K562 (cell line): ENCODE results near the gene MDH2. TPM values are rescaled to one million over a fixed set of nuclear protein-coding genes. Genes with fewer than 3 reads are reported as not detected.

Source experiments
- ARNT ChIP-seq, 2 experiments: fragments of 450-650 bp; IDR thresholded peaks; 2 replicates each; pipeline ENCODE4 v1.6.1; 2016; ENCODE audit warnings: mild to moderate bottlenecking in 1 of 2
- BRCA1 ChIP-seq, 2 experiments: fragments of 450-650 bp in 1 of 2; sonication (generic) in 1 of 2; formaldehyde crosslinking in 1 of 2; IDR thresholded peaks; 2 replicates each; pipeline versions ENCODE4 v1.5.0 to v1.6.1; 2017 to 2020; ENCODE audit warnings: mild to moderate bottlenecking in 1 of 2, missing genetic modification reagents in 1 of 2
- CAMTA2 ChIP-seq: fragments of 250-450 bp; sonication (Bioruptor Pico); conservative IDR thresholded peaks from 2 replicates; pipeline ENCODE4 v1.5.1; 2022
- FOXJ3 ChIP-seq: sonication (generic); formaldehyde crosslinking; IDR thresholded peaks from 2 replicates; pipeline ENCODE4 v1.4.0; 2020; ENCODE audit warnings: mild to moderate bottlenecking, missing genetic modification reagents
- HDAC8 ChIP-seq: fragments of 450-650 bp; IDR thresholded peaks from 2 replicates; pipeline ENCODE4 v1.6.1; 2016; ENCODE audit warnings: mild to moderate bottlenecking, missing genetic modification characterization, moderate library complexity, missing compliant biosample characterization
- MTA3 ChIP-seq: fragments of 450-650 bp; formaldehyde crosslinking; IDR thresholded peaks from 2 replicates; pipeline ENCODE4 v1.6.1; 2017; ENCODE audit warnings: mild to moderate bottlenecking, borderline replicate concordance
- NCOA6 ChIP-seq: fragments of 450-650 bp; IDR thresholded peaks from 2 replicates; pipeline ENCODE4 v1.6.1; 2017; ENCODE audit warnings: mild to moderate bottlenecking
- POLR2A ChIP-seq: fragments of 450-650 bp; conservative IDR thresholded peaks from 2 replicates; pipeline ENCODE4 v1.6.1; 2016
- TCF7 ChIP-seq: sonication (generic); IDR thresholded peaks from 2 replicates; pipeline ENCODE4 v1.6.1; 2016; ENCODE audit warnings: antibody characterized with exemption, borderline replicate concordance
- ZNF766 ChIP-seq: fragments of 200-800 bp; sonication (Bioruptor generic); conservative IDR thresholded peaks from 2 replicates; pipeline ENCODE4 v1.6.1; 2016; ENCODE audit warnings: missing genetic modification characterization, missing compliant biosample characterization
- polyA plus RNA-seq, 8 experiments: library from polyadenylated mRNA; depleted of rRNA in 4 of 8; stranded (reverse) in 5 of 8; unstranded in 3 of 8; fragments of >200 nt; fragmentation: Nextera tagmentation in 2 of 8; fragmentation: Illumina TruSeq in 1 of 8; extraction: Ambion mirVana in 2 of 8; extraction: Trizol in 1 of 8; gene quantifications; 2 replicates each; pipeline versions ENCODE4 v1.2.1 to v1.2.3, GENCODE V29; 2011 to 2014; ENCODE audit warnings: inconsistent platforms in 1 of 8, missing spikeins in 1 of 8
- total RNA-seq, 7 experiments: library from RNA; depleted of rRNA in 6 of 7; stranded (reverse); fragments of >200 nt in 6 of 7; fragmentation: Illumina TruSeq in 2 of 7; extraction: Trizol in 2 of 7; gene quantifications; 2 replicates each; pipeline versions ENCODE4 v1.2.1 to v1.2.3, GENCODE V29; 2011 to 2021; ENCODE audit warnings: low replicate concordance in 1 of 7
- TF ChIP-seq, protein P1 (sequence below): sonication (generic); formaldehyde crosslinking; IDR thresholded peaks from 2 replicates; pipeline ENCODE4 v1.8.0; 2023; ENCODE audit warnings: mild to moderate bottlenecking, missing genetic modification reagents
- TF ChIP-seq, protein P2 (sequence below): sonication (generic); formaldehyde crosslinking; IDR thresholded peaks from 2 replicates; pipeline ENCODE4 v1.8.1; 2023; ENCODE audit warnings: mild to moderate bottlenecking, missing genetic modification reagents, moderate library complexity
- TF ChIP-seq, protein P3 (sequence below): fragments of 450-650 bp; IDR thresholded peaks from 2 replicates; pipeline ENCODE4 v1.6.1; 2016
- TF ChIP-seq, protein P4 (sequence below): fragments of 250-450 bp; sonication (Bioruptor Pico); IDR thresholded peaks from 2 replicates; pipeline ENCODE4 v1.4.0; 2020; ENCODE audit warnings: borderline replicate concordance
- TF ChIP-seq, protein P5 (sequence below): fragments of 450-650 bp; formaldehyde crosslinking; IDR thresholded peaks from 2 replicates; pipeline ENCODE4 v1.4.0; 2020; ENCODE audit warnings: mild to moderate bottlenecking, mixed read lengths
- TF ChIP-seq, protein P6 (sequence below), 2 experiments: fragments of 450-650 bp; IDR thresholded peaks; 2 replicates each; pipeline ENCODE4 v1.6.1; 2016

MDH2 gene
- total and polyA plus RNA-seq, 9 of the 15 experiments (the other 6 are each of a cell fraction or from before 2014, with no cell fraction given): 106 to 701 (median 242) TPM

DNA sequence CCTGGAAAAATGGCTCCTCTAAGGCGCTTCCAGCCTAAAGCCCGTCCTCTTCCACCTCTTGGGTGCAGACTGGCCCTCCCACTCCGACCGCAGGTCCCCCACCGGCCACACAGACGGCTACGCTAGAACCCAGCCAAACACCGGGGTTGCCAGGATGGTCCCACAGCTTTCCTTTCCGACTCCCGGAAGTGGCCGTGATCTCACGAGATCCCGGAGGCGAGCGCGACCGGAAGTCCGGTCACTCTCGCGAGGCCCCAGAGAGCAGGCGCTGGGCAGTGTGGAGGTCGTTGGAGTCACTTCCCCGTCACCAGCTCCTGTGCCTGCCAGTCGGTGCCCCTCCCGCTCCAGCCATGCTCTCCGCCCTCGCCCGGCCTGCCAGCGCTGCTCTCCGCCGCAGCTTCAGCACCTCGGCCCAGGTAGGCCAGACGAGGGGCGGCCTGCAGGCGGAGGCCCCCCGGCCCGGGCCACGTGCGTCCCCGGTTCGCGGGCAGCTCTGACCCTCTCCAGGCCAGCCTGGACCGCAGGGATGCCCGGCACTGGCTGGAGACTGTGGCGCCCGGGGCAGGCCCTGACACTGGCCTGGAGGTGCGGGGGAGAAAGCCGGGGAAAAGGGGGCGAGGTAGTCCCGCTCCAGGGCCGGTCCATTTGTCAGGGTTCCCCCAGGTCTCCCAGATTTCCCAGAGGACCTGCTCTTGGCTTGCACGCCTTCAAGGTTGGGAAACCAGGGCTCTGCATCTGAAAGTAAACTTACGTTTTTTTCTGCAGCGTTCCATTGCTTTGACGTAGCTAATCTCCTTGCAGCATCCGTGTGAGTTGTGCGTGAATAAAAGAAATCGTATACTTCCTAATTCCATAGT, at the start of gene MDH2, which contains the start of gene STYXL1 (continued):
- no peak for TF ChIP-seq BRCA1 (IDR thresholded peaks at IDR 0.05)
- TF ChIP-seq BRCA1 (CRISPR knock-in tag; IDR thresholded peaks at IDR 0.05): no peak; the same call in 1 of the 2 replicates
- TF ChIP-seq HDAC8 (tag): 0 out of 2 replicates have a peak, but pooled peaks have one; percentile 55
- TF ChIP-seq, protein P1, sequence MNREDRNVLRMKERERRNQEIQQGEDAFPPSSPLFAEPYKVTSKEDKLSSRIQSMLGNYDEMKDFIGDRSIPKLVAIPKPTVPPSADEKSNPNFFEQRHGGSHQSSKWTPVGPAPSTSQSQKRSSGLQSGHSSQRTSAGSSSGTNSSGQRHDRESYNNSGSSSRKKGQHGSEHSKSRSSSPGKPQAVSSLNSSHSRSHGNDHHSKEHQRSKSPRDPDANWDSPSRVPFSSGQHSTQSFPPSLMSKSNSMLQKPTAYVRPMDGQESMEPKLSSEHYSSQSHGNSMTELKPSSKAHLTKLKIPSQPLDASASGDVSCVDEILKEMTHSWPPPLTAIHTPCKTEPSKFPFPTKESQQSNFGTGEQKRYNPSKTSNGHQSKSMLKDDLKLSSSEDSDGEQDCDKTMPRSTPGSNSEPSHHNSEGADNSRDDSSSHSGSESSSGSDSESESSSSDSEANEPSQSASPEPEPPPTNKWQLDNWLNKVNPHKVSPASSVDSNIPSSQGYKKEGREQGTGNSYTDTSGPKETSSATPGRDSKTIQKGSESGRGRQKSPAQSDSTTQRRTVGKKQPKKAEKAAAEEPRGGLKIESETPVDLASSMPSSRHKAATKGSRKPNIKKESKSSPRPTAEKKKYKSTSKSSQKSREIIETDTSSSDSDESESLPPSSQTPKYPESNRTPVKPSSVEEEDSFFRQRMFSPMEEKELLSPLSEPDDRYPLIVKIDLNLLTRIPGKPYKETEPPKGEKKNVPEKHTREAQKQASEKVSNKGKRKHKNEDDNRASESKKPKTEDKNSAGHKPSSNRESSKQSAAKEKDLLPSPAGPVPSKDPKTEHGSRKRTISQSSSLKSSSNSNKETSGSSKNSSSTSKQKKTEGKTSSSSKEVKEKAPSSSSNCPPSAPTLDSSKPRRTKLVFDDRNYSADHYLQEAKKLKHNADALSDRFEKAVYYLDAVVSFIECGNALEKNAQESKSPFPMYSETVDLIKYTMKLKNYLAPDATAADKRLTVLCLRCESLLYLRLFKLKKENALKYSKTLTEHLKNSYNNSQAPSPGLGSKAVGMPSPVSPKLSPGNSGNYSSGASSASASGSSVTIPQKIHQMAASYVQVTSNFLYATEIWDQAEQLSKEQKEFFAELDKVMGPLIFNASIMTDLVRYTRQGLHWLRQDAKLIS (CRISPR knock-in tag): peak; percentile 98
- TF ChIP-seq CAMTA2: peak; percentile 88
- TF ChIP-seq MTA3: peak; percentile 70; the same call in 1 of the 2 replicates
- TF ChIP-seq, protein P2, sequence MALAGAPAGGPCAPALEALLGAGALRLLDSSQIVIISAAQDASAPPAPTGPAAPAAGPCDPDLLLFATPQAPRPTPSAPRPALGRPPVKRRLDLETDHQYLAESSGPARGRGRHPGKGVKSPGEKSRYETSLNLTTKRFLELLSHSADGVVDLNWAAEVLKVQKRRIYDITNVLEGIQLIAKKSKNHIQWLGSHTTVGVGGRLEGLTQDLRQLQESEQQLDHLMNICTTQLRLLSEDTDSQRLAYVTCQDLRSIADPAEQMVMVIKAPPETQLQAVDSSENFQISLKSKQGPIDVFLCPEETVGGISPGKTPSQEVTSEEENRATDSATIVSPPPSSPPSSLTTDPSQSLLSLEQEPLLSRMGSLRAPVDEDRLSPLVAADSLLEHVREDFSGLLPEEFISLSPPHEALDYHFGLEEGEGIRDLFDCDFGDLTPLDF: peak; percentile 67; the same call in 1 of the 2 replicates
- TF ChIP-seq ARNT (IDR thresholded peaks at IDR 0.05): no peak
- TF ChIP-seq, protein P3, sequence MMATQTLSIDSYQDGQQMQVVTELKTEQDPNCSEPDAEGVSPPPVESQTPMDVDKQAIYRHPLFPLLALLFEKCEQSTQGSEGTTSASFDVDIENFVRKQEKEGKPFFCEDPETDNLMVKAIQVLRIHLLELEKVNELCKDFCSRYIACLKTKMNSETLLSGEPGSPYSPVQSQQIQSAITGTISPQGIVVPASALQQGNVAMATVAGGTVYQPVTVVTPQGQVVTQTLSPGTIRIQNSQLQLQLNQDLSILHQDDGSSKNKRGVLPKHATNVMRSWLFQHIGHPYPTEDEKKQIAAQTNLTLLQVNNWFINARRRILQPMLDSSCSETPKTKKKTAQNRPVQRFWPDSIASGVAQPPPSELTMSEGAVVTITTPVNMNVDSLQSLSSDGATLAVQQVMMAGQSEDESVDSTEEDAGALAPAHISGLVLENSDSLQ: peak; percentile 58; the same call in 1 of the 2 replicates
- no peak for TF ChIP-seq FOXJ3 (CRISPR knock-in tag)
- TF ChIP-seq, protein P4, sequence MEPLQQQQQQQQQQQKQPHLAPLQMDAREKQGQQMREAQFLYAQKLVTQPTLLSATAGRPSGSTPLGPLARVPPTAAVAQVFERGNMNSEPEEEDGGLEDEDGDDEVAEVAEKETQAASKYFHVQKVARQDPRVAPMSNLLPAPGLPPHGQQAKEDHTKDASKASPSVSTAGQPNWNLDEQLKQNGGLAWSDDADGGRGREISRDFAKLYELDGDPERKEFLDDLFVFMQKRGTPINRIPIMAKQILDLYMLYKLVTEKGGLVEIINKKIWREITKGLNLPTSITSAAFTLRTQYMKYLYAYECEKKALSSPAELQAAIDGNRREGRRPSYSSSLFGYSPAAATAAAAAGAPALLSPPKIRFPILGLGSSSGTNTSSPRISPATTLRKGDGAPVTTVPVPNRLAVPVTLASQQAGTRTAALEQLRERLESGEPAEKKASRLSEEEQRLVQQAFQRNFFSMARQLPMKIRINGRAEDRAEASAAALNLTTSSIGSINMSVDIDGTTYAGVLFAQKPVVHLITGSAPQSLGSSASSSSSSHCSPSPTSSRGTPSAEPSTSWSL: peak; percentile 80
- TF ChIP-seq, protein P5, sequence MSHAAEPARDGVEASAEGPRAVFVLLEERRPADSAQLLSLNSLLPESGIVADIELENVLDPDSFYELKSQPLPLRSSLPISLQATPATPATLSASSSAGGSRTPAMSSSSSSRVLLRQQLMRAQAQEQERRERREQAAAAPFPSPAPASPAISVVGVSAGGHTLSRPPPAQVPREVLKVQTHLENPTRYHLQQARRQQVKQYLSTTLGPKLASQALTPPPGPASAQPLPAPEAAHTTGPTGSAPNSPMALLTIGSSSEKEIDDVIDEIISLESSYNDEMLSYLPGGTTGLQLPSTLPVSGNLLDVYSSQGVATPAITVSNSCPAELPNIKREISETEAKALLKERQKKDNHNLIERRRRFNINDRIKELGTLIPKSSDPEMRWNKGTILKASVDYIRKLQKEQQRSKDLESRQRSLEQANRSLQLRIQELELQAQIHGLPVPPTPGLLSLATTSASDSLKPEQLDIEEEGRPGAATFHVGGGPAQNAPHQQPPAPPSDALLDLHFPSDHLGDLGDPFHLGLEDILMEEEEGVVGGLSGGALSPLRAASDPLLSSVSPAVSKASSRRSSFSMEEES (CRISPR knock-in tag): no peak
- TF ChIP-seq, protein P6, sequence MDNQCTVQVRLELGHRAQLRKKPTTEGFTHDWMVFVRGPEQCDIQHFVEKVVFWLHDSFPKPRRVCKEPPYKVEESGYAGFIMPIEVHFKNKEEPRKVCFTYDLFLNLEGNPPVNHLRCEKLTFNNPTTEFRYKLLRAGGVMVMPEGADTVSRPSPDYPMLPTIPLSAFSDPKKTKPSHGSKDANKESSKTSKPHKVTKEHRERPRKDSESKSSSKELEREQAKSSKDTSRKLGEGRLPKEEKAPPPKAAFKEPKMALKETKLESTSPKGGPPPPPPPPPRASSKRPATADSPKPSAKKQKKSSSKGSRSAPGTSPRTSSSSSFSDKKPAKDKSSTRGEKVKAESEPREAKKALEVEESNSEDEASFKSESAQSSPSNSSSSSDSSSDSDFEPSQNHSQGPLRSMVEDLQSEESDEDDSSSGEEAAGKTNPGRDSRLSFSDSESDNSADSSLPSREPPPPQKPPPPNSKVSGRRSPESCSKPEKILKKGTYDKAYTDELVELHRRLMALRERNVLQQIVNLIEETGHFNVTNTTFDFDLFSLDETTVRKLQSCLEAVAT (IDR thresholded peaks at IDR 0.05): no peak
- no peak; the same call in 1 of the 2 replicates for TF ChIP-seq ZNF766 (CRISPR knock-in tag)
- no peak for TF ChIP-seq TCF7
- TF ChIP-seq NCOA6: no peak
- TF ChIP-seq POLR2A: peak; percentile 98
